Subcutaneous adipose tissue (tissue), 4 donors: ENCODE measurements around the gene CHD1L. TPM values are rescaled to one million over a fixed set of nuclear protein-coding genes. Genes with fewer than 3 reads are reported as not detected.

Source experiments
- CTCF ChIP-seq: fragments of 450-650 bp; IDR thresholded peaks from one replicate; pipeline ENCODE4 v1.5.1; 2016; ENCODE audit warnings: low read depth, mild to moderate bottlenecking, control low read depth, antibody characterized with exemption, moderate library complexity
- total RNA-seq, 4 donors: library from RNA; depleted of rRNA; stranded (reverse); fragments of >200 nt; gene quantifications; one replicate each; pipeline ENCODE4 v1.1.0, GENCODE V29; 2016

CHD1L gene
- total RNA-seq, 4 donors from 2014 or later, result 18.5 to 26.4 (median 23.6) TPM

- TF ChIP-seq CTCF, result no peak
These were observed 40.5 kb downstream of the CHD1L start for GRCh38 chr1:147283011-147283410.

- no peak for TF ChIP-seq CTCF
These were observed 44.8 kb downstream of the CHD1L start for GRCh38 chr1:147287133-147287865.

- no peak for TF ChIP-seq CTCF
These were observed 49.5 kb downstream of the CHD1L start for GRCh38 chr1:147292012-147292411.

- no peak for TF ChIP-seq CTCF
These were observed 50.3 kb downstream of the CHD1L start for GRCh38 chr1:147292631-147293251.

- TF ChIP-seq CTCF, result no peak
These were observed 55.0 kb downstream of the CHD1L start for GRCh38 chr1:147297438-147297837.

GRCh38 chr1:147316968-147317367 lies 74.5 kb downstream of the CHD1L start:
- TF ChIP-seq CTCF, result no peak

- no peak for TF ChIP-seq CTCF
These were observed 91.8 kb downstream of the CHD1L start for GRCh38 chr1:147334292-147334691.
